ACC112 (cell line): Measurements from ENCODE around the gene RASL10B.

ENCODE experiments used
- H2AFZ ChIP-seq: fragments of 200-600 bp; sonication (generic); one replicate; pipeline ENCODE4 v1.6.0; 2017; ENCODE audit warnings: antibody characterized with exemption, low read length; ENCODE audit not compliant: unreplicated experiment
- H3K27ac ChIP-seq: fragments of 200-600 bp; sonication (generic); 2 replicates; pipeline ENCODE4 v1.5.1; 2014; ENCODE audit warnings: low read depth, mild to moderate bottlenecking, antibody characterized with exemption, low read length, moderate library complexity
- H3K27me3 ChIP-seq: fragments of 200-600 bp; sonication (generic); 2 replicates; pipeline ENCODE4 v1.6.1; 2014; ENCODE audit warnings: mild to moderate bottlenecking, antibody characterized with exemption, low read length, moderate library complexity, mixed read lengths; ENCODE audit not compliant: insufficient read depth
- H3K36me3 ChIP-seq: fragments of 200-600 bp; sonication (generic); 2 replicates; pipeline ENCODE4 v1.6.1; 2016; ENCODE audit warnings: mild to moderate bottlenecking, antibody characterized with exemption, low read length, moderate library complexity, mixed read lengths; ENCODE audit not compliant: insufficient read depth
- H3K4me1 ChIP-seq: fragments of 200-600 bp; sonication (generic); one replicate; pipeline ENCODE4 v1.6.1; 2016; ENCODE audit warnings: low read length, mixed read lengths; ENCODE audit not compliant: insufficient read depth, unreplicated experiment, control insufficient read depth
- H3K4me3 ChIP-seq: fragments of 200-600 bp; sonication (generic); 2 replicates; pipeline ENCODE4 v1.5.1; 2014; ENCODE audit warnings: mild to moderate bottlenecking, low read depth, low read length
- H3K79me2 ChIP-seq: fragments of 200-600 bp; sonication (generic); one replicate; pipeline ENCODE4 v1.6.0; 2016; ENCODE audit warnings: low read length; ENCODE audit not compliant: control insufficient read depth, unreplicated experiment, insufficient read depth

RASL10B gene

GRCh38 chr17:35740997-35741931 is 9.8 kb downstream of the RASL10B start:
- no peaks in the 10 kb centered on the region for H3K79me2 ChIP-seq
- H3K27me3 ChIP-seq, result peaks cover 68% of the 10 kb centered on the region
- peak overlapping the region; percentile 47; the same call in 1 of the 2 replicates for H3K4me3 ChIP-seq
- no peaks in the 10 kb centered on the region for H3K36me3 ChIP-seq
- no peaks in the 10 kb centered on the region for H3K4me1 ChIP-seq
- no peak overlapping the region for H3K27ac ChIP-seq
- H2AFZ ChIP-seq, result no peak overlapping the region

GRCh38 chr17:35742496-35742895 is 11.1 kb downstream of the RASL10B start:
- Histone ChIP-seq H3K27ac (no peak overlapping the region), H3K27me3 (peaks cover 76% of the 10 kb centered on the region), H3K79me2 (no peaks in the 10 kb centered on the region)

GRCh38 chr17:35742896-35743477 is 11.5 kb downstream of the RASL10B start:
- no peaks in the 10 kb centered on the region for H3K36me3 ChIP-seq
- H2AFZ ChIP-seq, result no peak overlapping the region
- no peaks in the 10 kb centered on the region for H3K79me2 ChIP-seq
- H3K27me3 ChIP-seq, result peaks cover 76% of the 10 kb centered on the region
- H3K4me1 ChIP-seq, result peaks cover 3% of the 10 kb centered on the region
- no peak overlapping the region for H3K27ac ChIP-seq
- H3K4me3 ChIP-seq, result no peak overlapping the region

More at GRCh38 chr17:35742496-35742895, 11.1 kb downstream of the RASL10B start:
- H2AFZ ChIP-seq, result no peak overlapping the region
- no peaks in the 10 kb centered on the region for H3K4me1 ChIP-seq
- H3K4me3 ChIP-seq, result no peak overlapping the region
- no peaks in the 10 kb centered on the region for H3K36me3 ChIP-seq

GRCh38 chr17:35743626-35744328 is 12.3 kb downstream of the RASL10B start:
- Histone ChIP-seq H3K27me3 (peaks cover 73% of the 10 kb centered on the region), H2AFZ (no peak overlapping the region), H3K79me2 (no peaks in the 10 kb centered on the region), H3K4me3 (no peak overlapping the region), H3K27ac (no peak overlapping the region), H3K36me3 (no peaks in the 10 kb centered on the region), H3K4me1 (peaks cover 11% of the 10 kb centered on the region)

- H3K79me2 ChIP-seq, result no peaks in the 10 kb centered on the region
- H3K4me1 ChIP-seq, result peaks cover 16% of the 10 kb centered on the region
- no peaks in the 10 kb centered on the region for H3K36me3 ChIP-seq
- H3K27me3 ChIP-seq, result peaks cover 67% of the 10 kb centered on the region
- no peak overlapping the region for H2AFZ ChIP-seq
- H3K4me3 ChIP-seq, result no peak overlapping the region
- no peak overlapping the region for H3K27ac ChIP-seq
Measured at GRCh38 chr17:35744830-35745229, 13.4 kb downstream of the RASL10B start.

GRCh38 chr17:35745246-35745645 is 13.8 kb downstream of the RASL10B start:
- Histone ChIP-seq H3K4me3 (no peak overlapping the region), H3K4me1 (peaks cover 20% of the 10 kb centered on the region), H3K36me3 (no peaks in the 10 kb centered on the region), H3K27me3 (peaks cover 66% of the 10 kb centered on the region), H3K79me2 (no peaks in the 10 kb centered on the region), H3K27ac (no peak overlapping the region), H2AFZ (no peak overlapping the region)

GRCh38 chr17:35745749-35746320 is 14.4 kb downstream of the RASL10B start:
- peaks cover 64% of the 10 kb centered on the region for H3K27me3 ChIP-seq
- no peak overlapping the region for H3K27ac ChIP-seq
- peaks cover 22% of the 10 kb centered on the region for H3K4me1 ChIP-seq
- H2AFZ ChIP-seq, result no peak overlapping the region
- H3K36me3 ChIP-seq, result no peaks in the 10 kb centered on the region
- no peak overlapping the region for H3K4me3 ChIP-seq
- H3K79me2 ChIP-seq, result no peaks in the 10 kb centered on the region

- Histone ChIP-seq H3K79me2 (no peaks in the 10 kb centered on the region), H3K27me3 (peaks cover 47% of the 10 kb centered on the region), H3K4me3 (no peak overlapping the region), H2AFZ (no peak overlapping the region), H3K36me3 (no peaks in the 10 kb centered on the region), H3K27ac (no peak overlapping the region), H3K4me1 (peaks cover 22% of the 10 kb centered on the region)
Measured at GRCh38 chr17:35747540-35748017, 16.1 kb downstream of the RASL10B start.

GRCh38 chr17:35748341-35748841 is 17.0 kb downstream of the RASL10B start:
- Histone ChIP-seq H3K4me1 (peaks cover 22% of the 10 kb centered on the region), H3K79me2 (no peaks in the 10 kb centered on the region), H3K4me3 (no peak overlapping the region), H3K27ac (no peak overlapping the region), H3K27me3 (peaks cover 38% of the 10 kb centered on the region), H2AFZ (no peak overlapping the region), H3K36me3 (no peaks in the 10 kb centered on the region)

GRCh38 chr17:35748979-35749378 is 17.5 kb downstream of the RASL10B start:
- H3K27me3 ChIP-seq, result peaks cover 34% of the 10 kb centered on the region
- peaks cover 22% of the 10 kb centered on the region for H3K4me1 ChIP-seq
- no peak overlapping the region for H3K4me3 ChIP-seq
- H3K27ac ChIP-seq, result no peak overlapping the region
- H3K79me2 ChIP-seq, result no peaks in the 10 kb centered on the region
- H2AFZ ChIP-seq, result no peak overlapping the region
- H3K36me3 ChIP-seq, result no peaks in the 10 kb centered on the region
